Type B pancreatic cell (in vitro differentiated cells): ENCODE measurements around the gene SNRNP48. TPM values are rescaled to one million over a fixed set of nuclear protein-coding genes. Genes with fewer than 3 reads are reported as not detected.

Source experiments
- DNase-seq: peaks from one replicate; pipeline ENCODE4 v3.0.0; 2021; ENCODE audit warnings: mixed read lengths; ENCODE audit not compliant: unreplicated experiment; ENCODE audit errors: extremely low spot score
- H3K27ac Mint-ChIP-seq: 2 replicates; pipeline ENCODE4 v1.8.0; 2021; ENCODE audit warnings: mild to moderate bottlenecking, mixed read lengths
- H3K27me3 Mint-ChIP-seq: 2 replicates; pipeline ENCODE4 v1.8.0; 2021; ENCODE audit warnings: mixed read lengths
- H3K36me3 Mint-ChIP-seq: 2 replicates; pipeline ENCODE4 v1.8.0; 2021; ENCODE audit warnings: mixed read lengths
- H3K4me1 Mint-ChIP-seq: one replicate; pipeline ENCODE4 v1.8.0; 2021; ENCODE audit warnings: mixed read lengths; ENCODE audit not compliant: unreplicated experiment
- H3K4me3 Mint-ChIP-seq: 2 replicates; pipeline ENCODE4 v1.8.0; 2021; ENCODE audit warnings: mild to moderate bottlenecking, mixed read lengths
- H3K9me3 Mint-ChIP-seq: 2 replicates; pipeline ENCODE4 v1.8.0; 2021; ENCODE audit warnings: mixed read lengths
- total RNA-seq: library from RNA; stranded (reverse); gene quantifications from 2 replicates; pipeline ENCODE4 v1.2.1, GENCODE V29; 2021; ENCODE audit warnings: low replicate concordance
- TF ChIP-seq, protein P1 (sequence below): fragments of 200-600 bp; sonication (generic); conservative IDR thresholded peaks from 2 replicates; pipeline ENCODE4 v1.5.0; 2021; ENCODE audit warnings: antibody characterized with exemption, mild to moderate bottlenecking

SNRNP48 gene
- total RNA-seq, 1 donor from 2014 or later, result 21.5 TPM

DNA sequence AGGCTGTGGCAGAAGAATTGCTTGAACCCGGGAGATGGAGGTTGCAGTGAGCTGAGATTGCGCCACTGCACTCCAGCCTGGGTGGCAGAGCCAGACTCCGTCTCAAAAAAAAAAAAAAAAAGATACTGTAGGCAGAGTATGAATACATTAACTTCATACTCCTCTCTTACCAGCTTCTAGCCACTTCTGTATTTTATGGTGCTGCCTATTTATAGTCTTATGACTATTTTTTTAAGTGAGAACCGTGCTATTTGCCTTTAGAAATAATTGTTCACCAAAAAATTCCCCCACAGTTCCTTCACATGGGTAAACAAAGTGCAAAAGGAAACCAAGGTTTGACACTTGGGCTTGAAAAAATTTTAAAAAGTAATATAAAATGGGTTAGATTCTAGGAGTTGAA is 1.5 kb upstream of the SNRNP48 start:
- Mint-ChIP-seq H3K4me3 (no peak overlapping the region), H3K27ac (no peak overlapping the region), H3K9me3 (no peaks in the 10 kb centered on the region), H3K4me1 (peaks cover 34% of the 10 kb centered on the region), H3K27me3 (no peaks in the 10 kb centered on the region), H3K36me3 (peaks cover 22% of the 10 kb centered on the region)
- DNase-seq, result no peak
- TF ChIP-seq, protein P1, sequence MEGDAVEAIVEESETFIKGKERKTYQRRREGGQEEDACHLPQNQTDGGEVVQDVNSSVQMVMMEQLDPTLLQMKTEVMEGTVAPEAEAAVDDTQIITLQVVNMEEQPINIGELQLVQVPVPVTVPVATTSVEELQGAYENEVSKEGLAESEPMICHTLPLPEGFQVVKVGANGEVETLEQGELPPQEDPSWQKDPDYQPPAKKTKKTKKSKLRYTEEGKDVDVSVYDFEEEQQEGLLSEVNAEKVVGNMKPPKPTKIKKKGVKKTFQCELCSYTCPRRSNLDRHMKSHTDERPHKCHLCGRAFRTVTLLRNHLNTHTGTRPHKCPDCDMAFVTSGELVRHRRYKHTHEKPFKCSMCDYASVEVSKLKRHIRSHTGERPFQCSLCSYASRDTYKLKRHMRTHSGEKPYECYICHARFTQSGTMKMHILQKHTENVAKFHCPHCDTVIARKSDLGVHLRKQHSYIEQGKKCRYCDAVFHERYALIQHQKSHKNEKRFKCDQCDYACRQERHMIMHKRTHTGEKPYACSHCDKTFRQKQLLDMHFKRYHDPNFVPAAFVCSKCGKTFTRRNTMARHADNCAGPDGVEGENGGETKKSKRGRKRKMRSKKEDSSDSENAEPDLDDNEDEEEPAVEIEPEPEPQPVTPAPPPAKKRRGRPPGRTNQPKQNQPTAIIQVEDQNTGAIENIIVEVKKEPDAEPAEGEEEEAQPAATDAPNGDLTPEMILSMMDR, result no peak

DNA sequence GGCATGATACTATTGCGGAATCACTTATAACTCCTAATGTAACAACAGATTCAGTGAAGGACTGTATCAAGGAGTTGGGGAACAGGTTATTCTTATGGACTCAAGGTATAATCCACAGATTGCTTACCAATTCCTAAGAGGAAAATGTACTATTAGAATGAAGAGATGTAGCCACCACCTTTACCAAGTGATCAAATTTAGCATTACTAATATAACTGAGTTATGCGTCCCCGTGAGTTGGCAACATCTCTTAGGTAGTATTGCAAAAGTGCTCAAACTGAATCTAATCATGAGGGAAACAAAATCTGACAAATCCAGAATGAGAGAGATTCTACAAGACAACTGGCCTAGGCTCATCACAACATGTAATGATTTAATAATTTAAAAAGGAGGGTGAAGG is 777 bp upstream of the SNRNP48 start:
- H3K9me3 Mint-ChIP-seq, result no peaks in the 10 kb centered on the region
- H3K4me1 Mint-ChIP-seq, result peaks cover 34% of the 10 kb centered on the region
- peaks cover 19% of the 10 kb centered on the region for H3K36me3 Mint-ChIP-seq
- no peak for DNase-seq
- no peaks in the 10 kb centered on the region for H3K27me3 Mint-ChIP-seq
- peak overlapping the region; percentile 100 for H3K4me3 Mint-ChIP-seq
- TF ChIP-seq, protein P1, result no peak
- peak overlapping the region; percentile 94 for H3K27ac Mint-ChIP-seq

DNA sequence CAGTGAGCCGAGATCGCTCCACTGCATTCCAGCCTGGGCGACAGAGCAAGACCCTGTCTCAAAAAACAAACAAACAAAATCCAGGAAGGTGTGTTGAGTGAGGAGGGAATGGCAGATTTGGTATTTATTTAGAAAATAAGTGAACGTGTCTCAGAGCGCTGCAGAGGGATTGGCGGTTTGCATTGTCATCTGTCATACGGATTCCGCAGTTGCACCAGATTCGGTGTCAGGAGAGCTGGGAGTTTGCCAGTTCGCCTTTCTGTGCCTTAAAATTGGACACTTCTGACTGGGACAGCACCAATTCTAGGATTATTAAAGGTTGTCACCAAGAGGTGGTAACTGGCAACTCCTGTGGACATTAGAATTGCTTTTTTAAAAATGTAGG is 912 bp downstream of the SNRNP48 start:
- H3K9me3 Mint-ChIP-seq, result no peaks in the 10 kb centered on the region
- peaks cover 34% of the 10 kb centered on the region for H3K4me1 Mint-ChIP-seq
- H3K4me3 Mint-ChIP-seq, result peak overlapping the region; percentile 100
- H3K27ac Mint-ChIP-seq, result peak overlapping the region; percentile 86
- peaks cover 10% of the 10 kb centered on the region for H3K36me3 Mint-ChIP-seq
- no peak for DNase-seq
- TF ChIP-seq, protein P1, result no peak
- no peaks in the 10 kb centered on the region for H3K27me3 Mint-ChIP-seq

DNA sequence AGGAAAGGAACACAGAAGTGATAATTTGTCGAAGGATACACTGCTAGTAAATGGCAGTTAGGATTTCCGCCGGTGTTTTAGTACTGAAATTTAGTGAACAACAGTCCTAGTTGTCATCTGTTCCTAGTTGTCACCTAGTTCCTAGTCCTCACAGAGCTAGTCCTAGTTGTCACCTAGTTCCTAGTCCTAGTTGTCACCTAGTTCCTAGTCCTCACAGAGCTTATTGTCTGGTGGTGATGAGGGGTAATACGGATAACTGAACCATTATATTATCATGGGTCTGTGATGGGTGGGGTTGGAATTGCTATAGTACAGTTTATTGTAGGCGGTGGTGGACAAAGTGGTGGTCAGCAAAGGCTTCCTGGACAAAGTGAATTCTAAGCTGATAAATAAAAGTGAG is 1.8 kb downstream of the SNRNP48 start:
- Mint-ChIP-seq H3K36me3 (peaks cover 10% of the 10 kb centered on the region), H3K27me3 (no peaks in the 10 kb centered on the region), H3K27ac (no peak overlapping the region), H3K4me3 (peak overlapping the region; percentile 100), H3K4me1 (peaks cover 34% of the 10 kb centered on the region), H3K9me3 (no peaks in the 10 kb centered on the region)
- DNase-seq, result no peak
- TF ChIP-seq, protein P1, result no peak

DNA sequence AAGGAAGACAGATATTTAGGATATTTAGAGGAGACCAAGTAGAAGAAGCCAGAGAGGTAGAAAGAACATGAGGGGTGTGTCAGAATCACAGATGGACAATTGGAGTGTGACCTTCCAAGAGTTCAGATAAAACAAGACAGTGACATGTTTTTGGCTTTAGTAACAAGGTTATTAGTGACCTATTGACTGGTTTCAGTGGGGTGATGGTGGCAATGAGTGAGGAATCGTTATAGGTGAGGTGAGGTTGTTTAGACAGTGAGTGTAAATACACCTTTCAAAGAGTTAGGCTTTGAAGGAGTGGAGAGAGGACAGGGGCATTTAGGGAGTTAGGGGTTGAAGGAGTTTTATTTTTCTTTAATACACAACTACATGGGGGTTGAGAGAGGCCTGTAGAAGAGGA is 3.2 kb downstream of the SNRNP48 start:
- Mint-ChIP-seq H3K9me3 (no peaks in the 10 kb centered on the region), H3K27ac (no peak overlapping the region), H3K4me1 (peaks cover 30% of the 10 kb centered on the region), H3K27me3 (no peaks in the 10 kb centered on the region), H3K4me3 (no peak overlapping the region), H3K36me3 (peaks cover 14% of the 10 kb centered on the region)
- no peak for DNase-seq
- TF ChIP-seq, protein P1, result no peak

DNA sequence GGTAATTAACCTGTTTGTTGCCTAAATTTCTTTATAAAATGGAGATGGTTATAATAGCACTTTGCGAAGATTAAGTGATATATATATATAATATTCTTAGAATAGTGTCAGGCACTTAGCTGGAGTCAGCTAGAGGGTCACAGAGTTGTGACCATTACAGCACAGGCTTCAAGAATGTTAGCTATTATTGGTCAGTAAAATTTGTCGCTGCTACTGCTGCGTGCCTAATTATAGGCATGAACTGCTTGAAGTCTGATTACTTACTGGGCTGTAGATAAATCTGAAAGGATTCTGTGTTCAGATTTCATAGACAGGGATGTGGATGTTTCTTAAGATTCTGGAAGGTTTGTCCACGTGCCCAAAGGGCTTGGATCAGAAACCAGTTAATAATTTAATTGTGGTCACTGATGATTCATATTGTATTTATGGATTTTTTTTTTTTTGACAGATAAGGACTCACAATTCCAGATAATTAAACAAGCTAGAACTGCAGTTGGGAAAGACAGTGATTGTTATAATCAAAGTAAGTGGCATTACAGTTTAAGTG is 4.7 kb downstream of the SNRNP48 start:
- Mint-ChIP-seq H3K4me1 (peaks cover 25% of the 10 kb centered on the region), H3K9me3 (no peaks in the 10 kb centered on the region), H3K4me3 (no peak overlapping the region), H3K36me3 (peaks cover 19% of the 10 kb centered on the region), H3K27me3 (no peaks in the 10 kb centered on the region), H3K27ac (no peak overlapping the region)
- DNase-seq, result no peak
- TF ChIP-seq, protein P1, result no peak
